Stimulated activated CD8-positive, alpha-beta memory T cell treated with anti-CD3 and anti-CD28 coated beads, Interleukin-4, amount 100 ng/mL, for 1 hour (primary cell): ENCODE data around the gene GRIA2.
"Not testable (repeated sequence)": the region's sequence is repeated elsewhere in the genome, so short reads cannot be mapped to it uniquely, and the experiment has no call there.

ENCODE experiments used
- DNase-seq, 2 donors: peaks; one replicate each; pipeline ENCODE4 v3.0.0-alpha.2; 2020; ENCODE audit warnings: low read depth in 2 of 2, low spot score in 1 of 2

Gene GRIA2

GRCh38 chr4:157220371-157220881, at the start of gene GRIA2:
Gene GRIA2, plus strand, starts transcription at chr4:157220728. Its CDS starts 315 bp downstream, at chr4:157221043.
- DNase-seq, result no peak

GRCh38 chr4:157172011-157172410, 48.5 kb upstream of the GRIA2 start:
- DNase-seq, result no peak

- DNase-seq, result not testable (repeated sequence)
These were observed 40.3 kb upstream of the GRIA2 start for GRCh38 chr4:157180268-157180667.

DNA sequence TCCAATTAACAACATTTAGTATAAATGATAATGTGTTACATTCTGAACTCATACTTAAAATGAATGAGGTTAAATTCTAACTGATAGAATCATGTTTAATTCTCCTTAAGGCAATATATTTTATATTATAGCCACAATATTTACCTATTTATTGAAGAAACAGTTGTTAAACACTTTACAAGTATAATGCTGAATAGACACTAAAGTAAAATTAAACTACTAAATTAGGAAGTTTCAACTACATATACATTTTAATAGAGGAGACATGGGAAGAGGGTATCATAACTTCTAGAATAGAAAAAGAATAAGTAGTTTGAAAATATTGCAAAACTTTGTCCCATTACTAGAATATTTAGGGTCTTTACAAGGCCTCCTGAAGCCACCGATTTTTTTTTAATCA, 36.2 kb upstream of the GRIA2 start:
- DNase-seq, result no peak

DNA sequence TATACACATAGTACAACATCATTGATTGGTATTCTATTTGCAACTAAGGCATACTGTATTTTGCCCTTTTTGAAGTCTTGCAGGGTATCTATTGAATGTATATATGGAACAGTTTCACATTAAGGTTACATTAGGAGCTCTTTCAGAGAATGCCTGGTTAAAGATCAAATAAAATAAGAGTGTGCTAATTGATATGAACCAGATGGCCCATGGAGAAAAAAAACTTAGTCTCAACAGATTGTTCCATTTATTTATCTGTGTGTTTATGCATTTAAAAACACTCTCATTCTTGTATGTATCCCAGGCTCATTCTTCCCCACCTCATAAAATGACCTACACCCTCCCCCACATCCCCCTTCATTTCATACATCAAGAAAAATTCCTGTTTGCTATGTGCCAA, 35.2 kb upstream of the GRIA2 start:
- no peak for DNase-seq

- no peak for DNase-seq
These were observed 25.2 kb upstream of the GRIA2 start for GRCh38 chr4:157195374-157195773.

GRCh38 chr4:157196046-157196445, 24.5 kb upstream of the GRIA2 start:
- DNase-seq, result no peak

- DNase-seq, result no peak
These were observed 15.8 kb upstream of the GRIA2 start for GRCh38 chr4:157204634-157205244.

DNA sequence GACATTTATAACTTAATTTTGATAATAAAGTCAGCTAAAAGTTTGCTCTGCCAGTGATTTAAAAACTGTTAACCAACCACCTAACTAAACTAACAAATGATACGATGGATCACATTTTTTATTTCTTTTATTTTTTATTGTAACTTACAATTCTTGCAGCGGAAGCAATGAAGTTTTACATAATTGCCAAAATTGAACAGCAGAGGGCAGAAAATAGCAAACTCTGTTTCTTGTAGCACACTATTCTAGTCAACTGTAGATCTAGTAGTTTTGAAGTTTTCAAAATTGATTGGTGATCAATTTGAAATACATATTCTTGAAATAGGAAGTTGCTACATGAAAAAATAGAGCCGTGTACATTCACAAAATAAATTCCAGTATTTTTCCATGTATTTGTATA, 2.8 kb upstream of the GRIA2 start:
- DNase-seq, result no peak

DNA sequence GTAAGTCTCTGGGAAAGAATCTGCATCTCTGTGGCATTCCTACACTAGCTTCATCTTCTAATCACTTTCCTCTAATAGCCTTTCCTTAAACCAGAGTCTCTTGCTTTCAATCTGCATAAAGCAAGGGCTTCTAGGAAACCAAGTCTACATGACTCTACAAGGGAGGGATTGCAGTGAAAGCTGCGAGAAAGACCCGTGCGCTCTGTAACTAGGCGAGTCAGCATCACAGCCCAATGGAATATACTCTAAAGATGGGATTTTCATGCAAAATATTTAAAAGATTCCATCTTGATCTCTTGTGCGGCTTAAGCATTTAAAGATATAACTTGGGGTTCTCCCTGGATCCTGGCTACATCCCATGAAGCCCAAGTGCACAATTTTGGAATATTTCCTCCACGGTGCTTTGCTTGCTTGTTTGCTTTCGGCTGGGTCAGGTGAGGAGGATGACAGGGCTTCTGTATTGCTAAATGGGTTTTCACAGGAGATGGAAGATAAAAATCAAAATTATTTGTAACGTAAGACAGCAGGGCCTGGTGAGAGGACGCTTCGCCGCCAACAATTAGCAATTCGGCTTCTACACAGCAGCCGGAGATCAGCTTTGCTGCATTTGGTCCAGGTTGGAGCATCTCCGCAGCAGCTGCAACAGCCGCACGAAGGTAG, 687 bp upstream of the GRIA2 start:
- DNase-seq, result no peak

- DNase-seq, result no peak
These were observed 932 bp downstream of the GRIA2 start for GRCh38 chr4:157221426-157221894.

DNA sequence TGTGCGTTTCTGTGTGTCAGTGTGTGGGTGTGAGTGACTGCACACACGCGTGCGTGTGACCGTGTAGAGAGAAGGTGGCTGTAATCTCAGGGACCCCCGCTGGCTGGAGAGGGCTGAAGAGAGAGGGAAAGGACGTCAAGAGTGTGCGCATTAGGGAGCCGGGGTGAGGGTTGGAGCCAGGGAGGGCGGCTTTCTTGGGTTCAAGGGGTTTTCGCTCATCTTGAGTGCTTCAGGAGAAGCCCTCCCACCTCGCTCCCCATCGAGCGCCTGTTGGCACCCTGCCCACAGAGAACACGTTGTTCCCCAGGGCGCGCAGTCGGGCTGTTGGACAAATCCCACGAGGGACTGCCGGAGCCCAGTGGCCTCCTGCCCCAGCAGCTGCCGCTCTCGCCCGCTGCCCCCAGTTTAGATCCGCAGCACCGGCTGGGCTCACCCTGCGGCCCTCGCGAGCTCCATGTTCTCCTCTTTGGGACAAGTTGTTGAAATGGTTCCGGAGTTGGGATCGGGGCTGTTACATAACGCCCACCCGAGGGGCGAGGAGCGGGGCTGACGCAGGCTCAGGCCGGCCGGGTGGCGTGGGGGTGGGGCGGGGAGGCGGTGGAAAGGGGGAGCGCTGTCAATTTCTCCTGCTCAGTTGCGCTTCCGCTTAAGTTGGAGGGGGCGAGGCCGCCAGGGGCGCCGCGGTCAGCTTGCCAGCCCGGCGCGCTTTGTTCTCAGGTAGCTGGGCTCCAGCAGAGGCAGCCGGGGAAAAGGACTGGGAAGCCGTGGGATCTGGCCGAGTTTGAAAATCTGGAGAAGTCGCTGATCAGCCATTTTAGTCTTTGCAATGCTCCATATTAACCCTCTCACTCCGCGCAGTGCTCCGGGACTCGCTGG, 1.6 kb downstream of the GRIA2 start:
- DNase-seq, result no peak

- no peak for DNase-seq
These were observed 2.2 kb downstream of the GRIA2 start for GRCh38 chr4:157222771-157223160.

- DNase-seq, result no peak
These were observed 2.9 kb downstream of the GRIA2 start for GRCh38 chr4:157223456-157223855.

DNA sequence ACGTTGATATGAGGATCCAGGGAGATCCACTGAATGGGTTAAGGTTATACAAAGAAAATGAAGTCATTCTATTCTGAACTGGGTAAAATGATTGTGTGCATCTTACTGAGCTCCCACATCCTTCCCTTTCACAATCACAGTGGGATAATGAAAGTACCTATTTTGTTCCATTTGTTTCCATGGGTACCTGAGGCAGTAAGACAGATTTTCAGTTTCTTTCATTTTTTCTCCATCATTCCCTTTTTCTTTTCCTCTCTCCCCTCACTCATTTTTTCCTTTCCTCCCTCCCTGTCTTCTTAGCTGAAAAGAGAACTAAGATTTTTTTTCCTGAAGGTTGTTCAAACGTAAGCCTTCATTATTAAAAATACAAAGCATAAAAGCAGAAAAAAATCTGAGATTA, 4.6 kb downstream of the GRIA2 start:
- no peak for DNase-seq

DNA sequence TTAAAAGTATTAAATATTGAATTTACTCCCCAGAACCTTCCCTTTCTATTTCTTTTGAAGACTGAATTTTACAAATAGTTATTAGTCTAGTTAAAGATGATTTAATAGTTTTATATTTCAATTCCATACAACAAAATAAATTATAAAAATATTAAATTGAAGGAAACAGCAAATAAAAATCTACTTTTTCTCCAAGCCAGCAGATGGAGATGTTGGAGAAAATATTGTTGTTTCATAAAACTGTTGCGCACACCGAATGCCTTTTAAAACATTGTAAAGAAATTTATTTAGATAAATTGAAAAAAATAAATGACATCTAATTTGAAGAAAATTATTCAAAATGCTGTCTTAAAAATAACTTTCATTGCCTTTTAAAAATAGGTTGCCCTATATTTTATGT, 5.5 kb downstream of the GRIA2 start:
- no peak for DNase-seq

GRCh38 chr4:157226601-157227000, 6.1 kb downstream of the GRIA2 start:
- DNase-seq, result no peak

DNA sequence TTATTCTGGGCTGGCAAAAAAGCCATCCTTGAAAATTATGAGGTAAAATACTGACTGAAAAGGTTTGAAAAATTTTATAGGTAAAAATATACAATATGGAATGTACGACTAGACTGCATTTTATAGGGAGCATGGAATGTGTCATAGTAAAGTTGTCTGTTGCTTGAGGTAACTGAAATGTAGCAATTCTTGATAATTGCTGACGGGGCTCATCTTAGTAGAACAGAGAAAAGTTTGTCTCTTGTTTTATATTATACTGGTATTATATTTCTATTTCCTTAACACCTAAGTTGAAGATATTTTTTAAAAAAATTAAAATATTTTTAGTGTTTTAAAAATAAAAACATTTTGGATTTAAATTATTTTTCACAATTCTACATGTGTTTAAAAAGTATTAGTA, 11.0 kb downstream of the GRIA2 start:
- DNase-seq, result no peak

- DNase-seq, result no peak
These were observed 22.3 kb downstream of the GRIA2 start for GRCh38 chr4:157242871-157243270.

DNA sequence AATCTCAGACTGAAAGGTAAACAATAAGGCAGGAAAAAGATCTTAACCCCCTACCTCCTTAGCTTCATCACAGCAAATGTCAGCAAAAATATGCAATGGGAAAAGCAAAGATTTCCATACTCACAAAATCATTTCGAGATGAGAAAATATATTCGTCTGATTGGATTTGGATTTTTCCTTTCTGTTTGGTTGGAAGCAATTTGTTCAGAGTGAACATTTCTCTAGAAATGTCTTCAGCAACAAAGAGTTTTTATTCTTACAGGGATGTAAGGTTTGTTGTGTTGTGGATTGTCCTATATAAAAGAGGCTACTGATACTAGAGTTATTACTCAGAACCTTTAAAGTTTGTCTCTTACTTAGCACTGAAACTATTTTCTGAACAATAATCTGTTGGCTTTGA, 23.8 kb downstream of the GRIA2 start:
- DNase-seq, result no peak

- no peak for DNase-seq
These were observed 24.8 kb downstream of the GRIA2 start for GRCh38 chr4:157245351-157245750.

DNA sequence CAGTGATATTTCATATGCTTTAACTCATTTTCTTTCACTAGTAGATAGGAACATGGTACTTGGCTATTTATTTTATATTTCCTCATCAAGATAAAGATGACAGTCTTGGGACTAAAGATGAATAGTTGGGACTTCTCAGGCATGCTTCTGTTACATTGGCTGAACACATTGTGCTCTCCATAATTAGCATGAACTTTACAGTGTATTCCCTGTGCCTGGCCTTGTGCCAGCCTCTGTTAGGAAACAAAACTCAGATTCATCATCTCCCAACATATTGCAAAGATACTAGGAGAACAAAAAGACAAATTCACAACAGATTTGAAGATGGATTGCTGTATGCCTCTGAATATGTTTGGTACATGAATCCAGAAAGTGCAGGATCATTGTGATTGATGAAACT, 26.4 kb downstream of the GRIA2 start:
- DNase-seq, result no peak
